Measurements from ENCODE around the gene ENOPH1.
"Not testable (repeated sequence)": the region's sequence is repeated elsewhere in the genome, so short reads cannot be mapped to it uniquely, and the experiment has no call there.

The ENOPH1 gene

DNA sequence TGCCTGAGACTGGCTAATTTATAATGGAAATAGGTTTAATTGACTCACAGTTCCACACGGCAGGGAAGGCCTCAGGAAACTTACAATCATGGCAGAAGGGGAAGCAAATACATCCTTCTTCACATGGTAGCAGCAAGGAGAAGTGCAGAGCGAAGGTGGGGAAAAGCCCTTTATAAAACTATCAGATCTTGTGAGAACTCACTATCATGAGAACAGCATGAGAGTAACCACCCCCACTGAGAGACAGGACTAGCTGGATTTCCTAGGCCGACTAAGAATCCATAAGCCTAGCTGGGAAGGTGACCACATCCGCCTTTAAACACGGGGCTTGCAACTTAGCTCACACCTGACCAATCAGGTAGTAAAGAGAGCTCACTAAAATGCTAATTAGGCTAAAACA, 42.7 kb downstream of the ENOPH1 start:
- not testable (repeated sequence) for DNase-seq (ENCODE audit: low spot score)

- DNase-seq (ENCODE audit: low spot score) = no peak
Measured at GRCh38 chr4:82473621-82474164, 43.3 kb downstream of the ENOPH1 start.

DNA sequence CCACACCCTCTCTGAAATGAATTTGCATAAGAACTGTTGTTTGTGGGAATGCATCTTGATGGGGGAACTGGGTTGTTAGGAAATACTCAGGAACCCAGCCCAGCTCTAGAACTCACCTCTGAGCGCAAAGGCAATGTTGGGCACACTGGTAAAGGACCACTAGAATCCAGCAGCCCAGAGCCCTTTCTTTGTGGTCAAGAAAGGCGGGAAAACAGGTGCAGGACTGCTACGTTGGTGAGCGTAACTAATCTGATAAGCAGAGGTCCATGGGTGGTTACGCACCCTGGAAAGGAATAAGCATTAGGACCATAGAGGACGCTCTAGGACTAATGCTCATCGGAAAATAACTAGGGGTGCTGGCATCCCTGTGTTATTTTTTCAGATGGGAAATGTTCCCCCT, 45.5 kb downstream of the ENOPH1 start:
- DNase-seq (ENCODE audit: low spot score) = not testable (repeated sequence)

DNA sequence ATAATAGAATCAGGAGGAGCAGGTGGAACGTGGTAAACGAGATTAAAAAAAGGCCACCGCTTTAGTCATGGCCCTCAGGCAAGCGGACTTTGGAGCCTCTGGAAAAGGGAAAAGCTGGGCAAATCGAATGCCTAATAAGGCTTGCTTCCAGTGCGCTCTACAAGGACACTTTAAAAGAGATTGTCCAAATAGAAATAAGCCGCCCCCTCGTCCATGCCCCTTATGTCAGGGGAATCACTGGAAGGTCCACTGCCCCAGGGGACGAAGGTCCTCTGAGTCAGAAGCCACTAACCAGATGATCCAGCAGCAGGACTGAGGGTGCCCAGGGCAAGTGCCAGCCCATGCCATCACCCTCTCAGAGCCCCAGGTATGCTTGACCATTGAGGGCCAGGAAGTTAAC, 47.1 kb downstream of the ENOPH1 start:
- not testable (repeated sequence) for DNase-seq (ENCODE audit: low spot score)

- no peak for DNase-seq (ENCODE audit: low spot score)
Measured at GRCh38 chr4:82479562-82479961, 49.2 kb downstream of the ENOPH1 start.

DNA sequence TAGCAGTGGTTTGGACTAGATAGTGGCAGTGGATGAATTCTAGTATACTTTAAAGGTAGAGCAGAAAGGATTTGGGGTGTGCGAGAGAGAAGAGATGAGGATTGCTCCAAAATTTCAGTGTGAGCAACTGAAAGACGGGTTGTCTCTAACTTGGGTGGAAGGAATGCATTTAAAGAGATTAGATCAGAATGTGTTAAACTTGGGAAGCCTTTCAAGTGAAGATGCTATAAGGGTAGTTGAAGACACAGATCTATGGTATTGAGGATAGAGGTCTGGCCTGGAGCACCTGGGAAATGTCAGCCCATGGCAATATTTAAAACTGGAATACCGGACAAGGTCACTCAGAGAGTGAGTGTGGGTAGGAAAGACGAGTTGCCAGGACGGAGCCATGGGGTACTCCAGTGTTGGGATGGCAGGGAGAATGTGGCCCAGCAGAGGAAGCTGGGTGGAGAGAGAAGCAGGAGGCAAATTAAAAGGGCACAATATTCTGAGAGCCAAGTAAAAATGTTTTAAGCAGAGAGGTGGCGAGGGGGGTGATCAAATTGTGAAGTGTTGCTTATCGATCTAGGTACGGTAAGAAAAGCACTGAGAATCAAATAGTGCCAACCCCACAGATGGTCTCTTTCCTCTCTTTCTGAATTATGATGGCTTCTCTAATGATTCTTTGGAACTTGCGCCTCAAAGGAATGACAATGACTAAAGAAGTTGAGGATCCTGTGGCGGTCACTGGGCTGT, 50.5 kb downstream of the ENOPH1 start:
- DNase-seq (ENCODE audit: low spot score) = no peak

DNA sequence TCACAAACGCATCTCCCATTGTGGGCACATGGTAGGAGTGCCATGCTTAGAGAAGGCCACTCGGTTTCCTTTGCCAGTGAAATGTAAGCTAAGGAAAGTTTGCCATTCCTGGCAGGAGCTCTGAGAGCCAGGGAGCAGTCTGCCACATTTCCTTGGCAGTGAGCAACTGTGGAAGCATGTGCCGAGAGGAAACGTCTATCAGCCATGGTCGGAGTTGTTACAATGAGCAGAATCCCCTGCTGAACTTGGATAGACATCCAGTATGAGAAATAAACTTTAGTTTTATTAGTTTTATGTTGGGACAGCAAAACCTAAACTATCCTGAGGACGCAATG, 51.1 kb downstream of the ENOPH1 start:
- no peak for DNase-seq (ENCODE audit: low spot score)

GRCh38 chr4:82482387-82482786, 52.0 kb downstream of the ENOPH1 start:
- no peak for DNase-seq (ENCODE audit: low spot score)

GRCh38 chr4:82484996-82485783, 54.8 kb downstream of the ENOPH1 start:
- DNase-seq (ENCODE audit: low spot score) = no peak

DNA sequence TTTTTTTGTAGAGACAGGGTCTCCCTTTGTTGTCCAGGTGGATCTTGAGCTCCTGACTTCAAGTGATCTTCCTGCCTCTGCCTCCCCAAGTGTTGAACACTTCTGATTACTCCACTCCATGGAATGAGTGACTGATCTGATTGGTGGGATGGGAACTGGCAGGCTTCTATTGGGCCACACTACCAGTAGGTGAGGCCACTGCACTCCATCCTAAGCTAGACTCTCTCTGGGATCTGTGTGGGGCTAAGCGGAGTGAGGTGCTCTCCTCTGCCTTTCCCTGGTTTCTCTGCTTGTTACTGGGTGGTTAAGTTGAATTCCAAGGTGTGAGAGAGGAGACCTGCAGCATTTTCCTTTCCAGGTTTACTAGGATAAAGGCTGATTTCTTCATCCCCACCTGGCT, 58.7 kb downstream of the ENOPH1 start:
- no peak for DNase-seq (ENCODE audit: low spot score)

- DNase-seq (ENCODE audit: low spot score) = no peak
Measured at GRCh38 chr4:82489987-82490386, 59.6 kb downstream of the ENOPH1 start.

DNA sequence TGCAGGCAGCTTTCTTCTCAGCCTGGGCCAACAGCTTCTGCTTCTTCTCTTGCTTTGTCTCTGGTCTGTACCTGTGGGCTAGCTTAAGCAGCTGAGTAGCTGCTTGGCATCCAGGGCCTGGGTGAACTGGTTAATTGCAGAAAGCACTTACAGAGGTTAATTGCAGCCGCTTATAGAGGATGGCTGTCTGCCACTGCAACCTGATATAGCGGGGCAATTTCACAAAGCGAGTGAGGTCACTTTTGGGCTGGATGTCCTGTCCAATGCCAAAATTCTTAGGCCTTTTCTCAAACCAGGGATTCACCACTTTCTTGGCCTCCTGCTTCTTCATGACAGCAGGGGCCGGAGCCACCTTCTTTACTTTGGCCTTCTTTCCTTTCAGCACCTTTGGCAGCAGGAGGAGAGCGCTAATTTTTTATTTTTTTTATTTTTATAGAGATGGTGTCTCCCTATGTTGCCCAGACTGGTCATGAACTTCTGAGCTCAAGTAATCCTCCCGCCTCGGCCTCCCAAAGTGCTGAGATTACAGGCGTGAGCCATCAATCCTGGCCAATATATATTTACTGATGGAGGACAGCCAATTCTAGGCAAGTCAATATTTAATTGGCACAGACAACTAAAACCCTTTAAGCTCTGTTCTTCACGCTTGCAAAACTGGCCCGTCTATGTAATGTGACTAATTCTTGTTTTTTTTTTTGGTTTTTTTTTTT, 61.0 kb downstream of the ENOPH1 start:
- DNase-seq (ENCODE audit: low spot score) = no peak

DNA sequence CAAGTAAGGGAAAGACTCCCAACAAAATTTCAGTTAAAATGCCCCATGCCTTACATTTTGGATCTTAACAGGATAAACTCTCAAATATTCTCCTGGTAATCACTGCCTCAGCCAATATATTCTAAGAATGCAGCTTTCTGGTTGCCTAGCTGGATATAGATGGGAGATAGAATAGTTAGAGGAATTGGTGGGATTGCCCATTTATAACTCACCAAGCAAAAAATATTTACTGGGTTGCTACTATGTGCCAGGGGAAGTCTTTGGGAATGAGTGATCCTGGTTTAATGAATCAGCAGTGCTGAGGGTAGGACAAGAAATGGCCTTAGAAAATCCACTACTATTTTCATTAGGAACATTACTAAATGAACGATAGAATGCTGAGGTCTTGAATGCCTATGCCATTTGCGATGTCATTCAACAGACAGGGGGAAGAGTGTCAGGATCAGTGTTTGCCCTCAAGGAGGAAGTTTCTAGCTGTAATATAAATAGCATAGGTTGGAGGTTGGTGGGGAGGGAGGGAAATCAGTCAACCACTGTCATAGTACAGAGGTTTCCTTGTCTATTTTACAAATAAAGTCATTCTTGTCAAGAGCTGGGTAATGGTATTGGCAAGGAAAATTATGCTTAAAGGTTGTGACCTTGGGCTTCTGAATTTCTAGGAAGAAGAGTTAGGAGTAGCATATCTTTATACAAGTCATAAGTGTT, 63.5 kb downstream of the ENOPH1 start:
- DNase-seq (ENCODE audit: low spot score) = peak; percentile 58

GRCh38 chr4:82495666-82496065, 65.3 kb downstream of the ENOPH1 start:
- no peak for DNase-seq (ENCODE audit: low spot score)

- no peak for DNase-seq (ENCODE audit: low spot score)
Measured at GRCh38 chr4:82496349-82496748, 66.0 kb downstream of the ENOPH1 start.

- DNase-seq (ENCODE audit: low spot score) = no peak
Measured at GRCh38 chr4:82499738-82500434, 69.5 kb downstream of the ENOPH1 start.

GRCh38 chr4:82500435-82501153, 70.2 kb downstream of the ENOPH1 start:
- peak; percentile 31 for DNase-seq (ENCODE audit: low spot score)

DNA sequence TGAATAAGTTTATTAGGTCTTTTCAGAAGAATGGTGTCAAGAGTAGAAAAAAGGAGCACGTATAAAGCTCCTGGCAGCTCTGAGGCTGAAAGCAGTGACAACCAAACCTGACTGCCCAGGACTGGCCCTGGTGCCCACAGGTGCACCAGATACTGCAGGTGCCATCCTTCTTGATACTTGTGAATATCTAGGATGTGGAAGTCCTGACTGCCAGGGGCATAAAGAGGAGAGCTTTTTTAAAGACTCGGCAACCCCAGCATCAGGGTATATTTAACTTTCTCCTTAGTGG, 70.7 kb downstream of the ENOPH1 start:
- no peak for DNase-seq (ENCODE audit: low spot score)

DNA sequence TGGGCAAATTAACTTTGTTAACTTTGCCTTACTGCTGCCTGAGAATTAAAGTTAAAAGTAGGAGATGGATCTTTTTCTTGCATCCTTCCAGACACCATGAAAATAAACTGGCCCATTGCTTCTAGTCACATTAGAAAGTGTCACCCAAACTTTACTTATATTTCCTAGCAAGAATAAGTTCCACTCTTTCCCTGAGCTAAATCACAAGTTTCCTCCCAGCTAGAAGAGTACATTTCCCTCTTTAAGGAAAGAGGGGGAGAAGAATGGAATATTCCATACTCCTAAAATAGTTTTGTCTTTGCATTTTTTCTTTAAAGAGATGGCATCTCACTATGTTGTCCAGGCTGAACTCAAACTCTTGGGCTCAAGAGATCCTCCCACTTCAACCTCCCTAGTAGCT, 77.6 kb downstream of the ENOPH1 start:
- no peak for DNase-seq (ENCODE audit: low spot score)

DNA sequence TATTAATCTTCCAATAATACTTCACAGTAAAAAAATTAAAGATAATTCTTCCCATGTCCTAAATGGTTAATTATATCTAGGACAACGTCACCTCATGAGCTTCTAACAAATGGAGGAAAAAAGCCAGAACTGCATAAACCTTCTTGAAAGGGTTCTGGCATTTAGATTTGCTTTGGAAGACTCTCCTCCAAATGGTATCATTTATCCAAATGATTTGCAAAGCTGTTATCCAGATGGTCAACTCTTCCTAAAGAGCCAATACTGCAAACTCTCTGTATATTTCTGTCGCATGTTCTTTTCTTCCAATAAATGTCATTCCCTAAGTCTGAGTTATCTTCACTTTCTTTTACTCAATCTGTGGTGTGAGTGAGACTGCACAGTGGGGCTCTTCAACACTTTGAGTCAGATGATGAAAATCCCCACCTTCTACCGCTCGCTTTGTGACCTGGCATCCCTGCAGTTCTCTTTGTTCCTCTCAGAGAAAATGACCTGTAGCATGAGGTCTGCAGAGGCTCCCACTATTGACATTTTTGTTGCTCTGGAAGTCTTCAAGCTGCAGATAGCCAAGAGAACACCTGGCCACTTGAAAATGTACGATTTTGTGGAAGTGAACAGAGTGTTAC, 78.5 kb downstream of the ENOPH1 start:
- DNase-seq (ENCODE audit: low spot score) = no peak

- no peak for DNase-seq (ENCODE audit: low spot score)
Measured at GRCh38 chr4:82510216-82510615, 79.8 kb downstream of the ENOPH1 start.

Data from AG08395 (cell line).